NCI-H345 treated with DMSO at 0.1 percent for 48 hours (cell line): ENCODE data around the gene ELMOD3.

Experiments
- DNase-seq: peaks from one replicate; lab custom pipeline; 2025; ENCODE audit not compliant: unreplicated experiment; lab: John Stamatoyannopoulos, UW

ELMOD3 gene

DNA sequence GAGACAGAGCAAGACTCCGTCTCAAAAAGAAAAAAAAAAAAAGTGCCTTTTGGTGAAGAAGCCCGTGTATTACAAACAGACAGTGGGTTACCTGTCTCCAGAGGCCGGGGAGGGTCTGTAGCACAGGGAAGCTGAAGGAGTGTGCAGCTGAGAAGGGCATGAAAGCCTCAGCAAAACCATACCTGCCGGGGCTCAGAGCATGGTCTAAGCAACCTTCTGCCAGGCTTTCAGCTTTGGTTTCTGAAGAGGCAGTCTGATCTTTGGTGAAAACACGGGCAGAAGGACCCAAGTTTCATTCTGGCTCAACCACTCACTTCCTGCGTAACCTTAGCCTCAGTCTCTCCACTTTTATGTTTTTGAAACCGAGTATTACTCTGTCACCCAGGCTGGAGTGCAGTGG is 85.4 kb downstream of the ELMOD3 start:
- DNase-seq, result no peak

DNA sequence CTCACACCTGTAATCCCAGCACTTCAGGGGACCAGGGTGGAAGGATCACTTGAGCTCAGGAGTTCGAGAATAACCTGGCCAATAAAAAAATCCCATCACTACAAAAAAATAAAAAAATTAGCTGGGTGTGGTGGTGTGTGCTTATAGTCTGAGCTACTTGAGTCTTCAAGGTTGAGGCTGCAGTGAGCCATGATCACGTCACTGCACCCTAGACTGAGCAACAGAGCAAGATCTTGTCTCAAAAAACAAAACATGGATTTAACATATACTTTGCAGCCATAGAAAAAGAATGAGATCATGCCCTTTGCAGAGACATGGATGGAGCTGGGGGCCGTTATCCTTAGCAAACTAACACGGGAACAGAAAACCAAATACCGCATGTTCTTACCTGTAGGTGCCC is 86.2 kb downstream of the ELMOD3 start:
- DNase-seq, result no peak
